ENCODE results near the gene CDH16. TPM values are rescaled to one million over a fixed set of nuclear protein-coding genes. Genes with fewer than 3 reads are reported as not detected.

Gene CDH16
- total and polyA plus RNA-seq, 2 of the 13 experiments (the other 11 are each of a cell fraction or from before 2014, with no cell fraction given): 2.7 to 3.9 TPM

DNA sequence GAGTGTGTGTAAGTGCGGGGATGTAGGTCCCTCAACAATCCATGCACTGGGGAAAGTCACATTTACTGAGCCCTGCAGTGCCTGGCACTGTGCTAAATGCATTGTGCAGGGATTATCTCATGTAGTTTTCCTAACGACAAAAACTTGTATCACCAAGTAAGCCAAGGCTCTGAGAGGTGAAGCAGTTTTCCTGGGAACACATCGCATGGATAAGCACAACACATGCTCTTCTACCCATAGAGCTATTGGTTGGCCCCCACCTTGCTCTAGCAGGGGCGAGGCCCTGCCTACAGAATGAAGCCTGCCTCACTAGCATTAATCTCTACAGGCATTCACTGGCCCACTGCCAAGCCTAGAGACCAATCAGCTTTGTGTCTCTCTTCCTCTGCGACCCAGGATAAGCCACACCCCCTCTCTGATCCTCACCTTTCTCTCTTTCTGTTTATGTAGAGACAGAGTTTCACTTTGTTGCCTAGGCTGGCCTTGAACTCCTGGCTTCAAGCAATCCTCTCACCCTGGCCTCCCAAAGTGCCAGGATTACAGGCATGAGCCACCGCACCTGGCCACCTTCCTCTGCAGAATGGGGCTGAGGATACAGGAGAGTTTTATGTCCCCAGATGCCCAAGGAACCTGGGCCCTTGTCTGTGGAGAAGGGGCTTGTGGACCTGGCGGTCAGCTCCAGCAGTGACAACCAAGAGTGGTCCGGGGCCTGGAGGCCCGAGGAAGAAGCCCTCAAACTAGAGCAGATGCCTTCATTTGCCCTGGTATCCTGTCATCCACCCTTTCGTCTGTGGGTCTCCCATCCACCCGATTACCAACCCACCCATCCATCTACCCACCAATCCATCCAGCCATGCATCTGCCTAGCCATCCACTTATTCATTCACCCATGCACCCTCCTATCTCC lies 12.8 kb downstream of the CDH16 start (continued):
- TF ChIP-seq, protein P1, sequence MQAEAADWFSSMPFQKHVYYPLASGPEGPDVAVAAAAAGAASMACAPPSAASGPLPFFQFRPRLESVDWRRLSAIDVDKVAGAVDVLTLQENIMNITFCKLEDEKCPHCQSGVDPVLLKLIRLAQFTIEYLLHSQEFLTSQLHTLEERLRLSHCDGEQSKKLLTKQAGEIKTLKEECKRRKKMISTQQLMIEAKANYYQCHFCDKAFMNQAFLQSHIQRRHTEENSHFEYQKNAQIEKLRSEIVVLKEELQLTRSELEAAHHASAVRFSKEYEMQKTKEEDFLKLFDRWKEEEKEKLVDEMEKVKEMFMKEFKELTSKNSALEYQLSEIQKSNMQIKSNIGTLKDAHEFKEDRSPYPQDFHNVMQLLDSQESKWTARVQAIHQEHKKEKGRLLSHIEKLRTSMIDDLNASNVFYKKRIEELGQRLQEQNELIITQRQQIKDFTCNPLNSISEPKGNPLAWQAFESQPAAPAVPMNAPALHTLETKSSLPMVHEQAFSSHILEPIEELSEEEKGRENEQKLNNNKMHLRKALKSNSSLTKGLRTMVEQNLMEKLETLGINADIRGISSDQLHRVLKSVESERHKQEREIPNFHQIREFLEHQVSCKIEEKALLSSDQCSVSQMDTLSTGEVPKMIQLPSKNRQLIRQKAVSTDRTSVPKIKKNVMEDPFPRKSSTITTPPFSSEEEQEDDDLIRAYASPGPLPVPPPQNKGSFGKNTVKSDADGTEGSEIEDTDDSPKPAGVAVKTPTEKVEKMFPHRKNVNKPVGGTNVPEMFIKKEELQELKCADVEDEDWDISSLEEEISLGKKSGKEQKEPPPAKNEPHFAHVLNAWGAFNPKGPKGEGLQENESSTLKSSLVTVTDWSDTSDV (CRISPR knock-in tag; IDR thresholded peaks at IDR 0.05): no peak
- TF ChIP-seq, protein P2, sequence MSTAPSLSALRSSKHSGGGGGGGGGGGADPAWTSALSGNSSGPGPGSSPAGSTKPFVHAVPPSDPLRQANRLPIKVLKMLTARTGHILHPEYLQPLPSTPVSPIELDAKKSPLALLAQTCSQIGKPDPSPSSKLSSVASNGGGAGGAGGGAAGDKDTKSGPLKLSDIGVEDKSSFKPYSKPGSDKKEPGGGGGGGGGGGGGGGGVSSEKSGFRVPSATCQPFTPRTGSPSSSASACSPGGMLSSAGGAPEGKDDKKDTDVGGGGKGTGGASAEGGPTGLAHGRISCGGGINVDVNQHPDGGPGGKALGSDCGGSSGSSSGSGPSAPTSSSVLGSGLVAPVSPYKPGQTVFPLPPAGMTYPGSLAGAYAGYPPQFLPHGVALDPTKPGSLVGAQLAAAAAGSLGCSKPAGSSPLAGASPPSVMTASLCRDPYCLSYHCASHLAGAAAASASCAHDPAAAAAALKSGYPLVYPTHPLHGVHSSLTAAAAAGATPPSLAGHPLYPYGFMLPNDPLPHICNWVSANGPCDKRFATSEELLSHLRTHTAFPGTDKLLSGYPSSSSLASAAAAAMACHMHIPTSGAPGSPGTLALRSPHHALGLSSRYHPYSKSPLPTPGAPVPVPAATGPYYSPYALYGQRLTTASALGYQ (CRISPR knock-in tag; IDR thresholded peaks at IDR 0.05): peak; percentile 75; the same call in 1 of the 2 replicates
- TF ChIP-seq, protein P3, sequence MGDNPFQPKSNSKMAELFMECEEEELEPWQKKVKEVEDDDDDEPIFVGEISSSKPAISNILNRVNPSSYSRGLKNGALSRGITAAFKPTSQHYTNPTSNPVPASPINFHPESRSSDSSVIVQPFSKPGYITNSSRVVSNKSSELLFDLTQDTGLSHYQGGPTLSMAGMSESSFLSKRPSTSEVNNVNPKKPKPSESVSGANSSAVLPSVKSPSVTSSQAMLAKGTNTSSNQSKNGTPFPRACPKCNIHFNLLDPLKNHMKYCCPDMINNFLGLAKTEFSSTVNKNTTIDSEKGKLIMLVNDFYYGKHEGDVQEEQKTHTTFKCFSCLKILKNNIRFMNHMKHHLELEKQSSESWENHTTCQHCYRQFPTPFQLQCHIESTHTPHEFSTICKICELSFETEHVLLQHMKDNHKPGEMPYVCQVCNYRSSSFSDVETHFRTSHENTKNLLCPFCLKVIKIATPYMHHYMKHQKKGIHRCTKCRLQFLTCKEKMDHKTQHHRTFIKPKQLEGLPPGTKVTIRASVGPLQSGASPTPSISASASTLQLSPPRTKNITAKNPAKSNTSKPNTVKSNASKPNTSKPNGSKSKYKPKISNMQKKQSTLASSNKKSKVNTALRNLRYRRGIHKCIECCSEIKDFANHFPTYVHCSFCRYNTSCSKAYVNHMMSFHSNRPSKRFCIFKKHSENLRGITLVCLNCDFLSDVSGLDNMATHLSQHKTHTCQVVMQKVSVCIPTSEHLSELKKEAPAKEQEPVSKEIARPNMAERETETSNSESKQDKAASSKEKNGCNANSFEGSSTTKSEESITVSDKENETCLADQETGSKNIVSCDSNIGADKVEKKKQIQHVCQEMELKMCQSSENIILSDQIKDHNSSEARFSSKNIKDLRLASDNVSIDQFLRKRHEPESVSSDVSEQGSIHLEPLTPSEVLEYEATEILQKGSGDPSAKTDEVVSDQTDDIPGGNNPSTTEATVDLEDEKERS (CRISPR knock-in tag; IDR thresholded peaks at IDR 0.05): peak; percentile 66; the same call in 1 of the 2 replicates
- 0 out of 2 replicates have a peak, but pooled peaks have one; percentile 20 for TF ChIP-seq KDM2A (CRISPR knock-in tag; IDR thresholded peaks at IDR 0.05; ENCODE audit: borderline replicate concordance, low read depth)
- TF ChIP-seq, protein P4, sequence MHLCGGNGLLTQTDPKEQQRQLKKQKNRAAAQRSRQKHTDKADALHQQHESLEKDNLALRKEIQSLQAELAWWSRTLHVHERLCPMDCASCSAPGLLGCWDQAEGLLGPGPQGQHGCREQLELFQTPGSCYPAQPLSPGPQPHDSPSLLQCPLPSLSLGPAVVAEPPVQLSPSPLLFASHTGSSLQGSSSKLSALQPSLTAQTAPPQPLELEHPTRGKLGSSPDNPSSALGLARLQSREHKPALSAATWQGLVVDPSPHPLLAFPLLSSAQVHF (CRISPR knock-in tag; IDR thresholded peaks at IDR 0.05): no peak
- peak; percentile 80 for TF ChIP-seq ZNF644 (CRISPR knock-in tag; IDR thresholded peaks at IDR 0.05; ENCODE audit: low read depth)
- peak; percentile 71; the same call in 1 of the 2 replicates for TF ChIP-seq CEBPG (CRISPR knock-in tag; IDR thresholded peaks at IDR 0.05)
- TF ChIP-seq FOXK1 (CRISPR knock-in tag; IDR thresholded peaks at IDR 0.05; ENCODE audit: borderline replicate concordance, low read depth): peak; percentile 80; the same call in 1 of the 2 replicates
- TF ChIP-seq NCOA5 (CRISPR knock-in tag; IDR thresholded peaks at IDR 0.05): no peak
- TF ChIP-seq, protein P5, sequence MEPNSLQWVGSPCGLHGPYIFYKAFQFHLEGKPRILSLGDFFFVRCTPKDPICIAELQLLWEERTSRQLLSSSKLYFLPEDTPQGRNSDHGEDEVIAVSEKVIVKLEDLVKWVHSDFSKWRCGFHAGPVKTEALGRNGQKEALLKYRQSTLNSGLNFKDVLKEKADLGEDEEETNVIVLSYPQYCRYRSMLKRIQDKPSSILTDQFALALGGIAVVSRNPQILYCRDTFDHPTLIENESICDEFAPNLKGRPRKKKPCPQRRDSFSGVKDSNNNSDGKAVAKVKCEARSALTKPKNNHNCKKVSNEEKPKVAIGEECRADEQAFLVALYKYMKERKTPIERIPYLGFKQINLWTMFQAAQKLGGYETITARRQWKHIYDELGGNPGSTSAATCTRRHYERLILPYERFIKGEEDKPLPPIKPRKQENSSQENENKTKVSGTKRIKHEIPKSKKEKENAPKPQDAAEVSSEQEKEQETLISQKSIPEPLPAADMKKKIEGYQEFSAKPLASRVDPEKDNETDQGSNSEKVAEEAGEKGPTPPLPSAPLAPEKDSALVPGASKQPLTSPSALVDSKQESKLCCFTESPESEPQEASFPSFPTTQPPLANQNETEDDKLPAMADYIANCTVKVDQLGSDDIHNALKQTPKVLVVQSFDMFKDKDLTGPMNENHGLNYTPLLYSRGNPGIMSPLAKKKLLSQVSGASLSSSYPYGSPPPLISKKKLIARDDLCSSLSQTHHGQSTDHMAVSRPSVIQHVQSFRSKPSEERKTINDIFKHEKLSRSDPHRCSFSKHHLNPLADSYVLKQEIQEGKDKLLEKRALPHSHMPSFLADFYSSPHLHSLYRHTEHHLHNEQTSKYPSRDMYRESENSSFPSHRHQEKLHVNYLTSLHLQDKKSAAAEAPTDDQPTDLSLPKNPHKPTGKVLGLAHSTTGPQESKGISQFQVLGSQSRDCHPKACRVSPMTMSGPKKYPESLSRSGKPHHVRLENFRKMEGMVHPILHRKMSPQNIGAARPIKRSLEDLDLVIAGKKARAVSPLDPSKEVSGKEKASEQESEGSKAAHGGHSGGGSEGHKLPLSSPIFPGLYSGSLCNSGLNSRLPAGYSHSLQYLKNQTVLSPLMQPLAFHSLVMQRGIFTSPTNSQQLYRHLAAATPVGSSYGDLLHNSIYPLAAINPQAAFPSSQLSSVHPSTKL (CRISPR knock-in tag; IDR thresholded peaks at IDR 0.05): peak; percentile 80
- TF ChIP-seq ZMYM2 (CRISPR knock-in tag; IDR thresholded peaks at IDR 0.05): peak; percentile 98
- TF ChIP-seq, protein P6, sequence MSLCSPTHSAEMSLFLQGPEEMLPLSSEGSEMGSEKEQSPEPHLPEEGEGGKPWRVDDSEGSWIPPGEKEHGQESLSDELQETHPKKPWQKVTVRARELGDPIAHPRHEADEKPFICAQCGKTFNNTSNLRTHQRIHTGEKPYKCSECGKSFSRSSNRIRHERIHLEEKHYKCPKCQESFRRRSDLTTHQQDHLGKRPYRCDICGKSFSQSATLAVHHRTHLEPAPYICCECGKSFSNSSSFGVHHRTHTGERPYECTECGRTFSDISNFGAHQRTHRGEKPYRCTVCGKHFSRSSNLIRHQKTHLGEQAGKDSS (CRISPR knock-in tag; IDR thresholded peaks at IDR 0.05; ENCODE audit: borderline replicate concordance, low read depth): no peak

All from HepG2 (cell line).